ENCODE results near the gene DCHS1. TPM values are rescaled to one million over a fixed set of nuclear protein-coding genes. Genes with fewer than 3 reads are reported as not detected.

Gene DCHS1
- total and polyA plus RNA-seq, 9 of the 15 experiments (the other 6 are each of a cell fraction or from before 2014, with no cell fraction given), result 0.04 to 0.49 (median 0.14) TPM; not detected in 2

DNA sequence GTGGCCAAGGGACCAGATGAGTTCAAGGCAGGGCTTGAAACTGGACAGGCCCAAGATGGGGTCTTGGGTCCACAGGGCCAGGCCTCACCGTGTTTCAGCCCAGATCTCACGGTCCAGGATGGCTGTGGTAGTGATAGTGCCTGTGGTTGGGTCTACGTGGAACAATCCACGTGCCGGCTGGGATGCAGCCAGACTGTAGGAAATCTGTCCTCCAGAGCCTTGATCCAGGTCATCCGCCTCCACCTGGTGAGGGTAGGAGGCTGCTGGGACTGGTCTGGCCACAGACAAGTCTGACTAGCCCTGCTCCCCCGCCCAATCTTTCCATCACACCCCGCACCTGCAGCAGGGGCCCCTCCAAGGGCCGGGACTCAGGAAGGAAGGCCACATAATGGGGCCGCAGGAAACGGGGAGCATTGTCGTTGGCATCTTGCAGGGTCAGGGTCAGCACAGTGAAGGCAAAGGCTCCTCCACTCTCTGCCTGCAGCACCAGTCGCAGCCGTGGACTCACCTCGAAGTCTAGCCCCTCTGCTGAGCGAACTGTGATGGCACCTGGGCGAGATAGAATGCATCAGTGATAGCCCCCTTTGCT is 29.7 kb downstream of the DCHS1 start:
- no TSS peak for BruUV-seq (replicated peaks)

More for the DNA sequence above, 29.7 kb downstream of the DCHS1 start:
- H3K27me3 ChIP-seq (ENCODE audit: control insufficient read depth in 2 of 2, insufficient read depth in 2 of 2, low read length in 2 of 2), result peaks cover 3 to 37% of the 10 kb centered on the region in 2 experiments; a peak in 4 of 5 replicates
- H3K4me2 ChIP-seq (ENCODE audit: insufficient read depth, low read length), result no peak overlapping the region
- no peaks in the 10 kb centered on the region for H3K9me1 ChIP-seq (ENCODE audit: control insufficient read depth, insufficient read depth, low read length)
- in situ Hi-C loops (cut with MboI), result no loop called here
- TF ChIP-seq FOXP4 (CRISPR knock-in tag; IDR thresholded peaks at IDR 0.05; ENCODE audit: borderline replicate concordance) (no peak), ZNF12 (CRISPR knock-in tag; IDR thresholded peaks at IDR 0.05) (no peak), HSF4 (CRISPR knock-in tag; IDR thresholded peaks at IDR 0.05; ENCODE audit: borderline replicate concordance) (no peak), ZNF217 (CRISPR knock-in tag; IDR thresholded peaks at IDR 0.05) (no peak), ZNF778 (CRISPR knock-in tag; IDR thresholded peaks at IDR 0.05) (no peak), ZFPM2 (CRISPR knock-in tag; IDR thresholded peaks at IDR 0.05) (no peak), LARP7 (IDR thresholded peaks at IDR 0.05) (no peak), IRF2 (CRISPR knock-in tag; IDR thresholded peaks at IDR 0.05) (no peak), GABPB1 (CRISPR knock-in tag; IDR thresholded peaks at IDR 0.05) (no peak), CXXC5 (CRISPR knock-in tag; IDR thresholded peaks at IDR 0.05) (no peak), CBFB (CRISPR knock-in tag; IDR thresholded peaks at IDR 0.05) (no peak), KDM2B (CRISPR knock-in tag; IDR thresholded peaks at IDR 0.05) (no peak), MAFK (IDR thresholded peaks at IDR 0.05; ENCODE audit: low read length) (no peak)
- TF ChIP-seq, protein P1, sequence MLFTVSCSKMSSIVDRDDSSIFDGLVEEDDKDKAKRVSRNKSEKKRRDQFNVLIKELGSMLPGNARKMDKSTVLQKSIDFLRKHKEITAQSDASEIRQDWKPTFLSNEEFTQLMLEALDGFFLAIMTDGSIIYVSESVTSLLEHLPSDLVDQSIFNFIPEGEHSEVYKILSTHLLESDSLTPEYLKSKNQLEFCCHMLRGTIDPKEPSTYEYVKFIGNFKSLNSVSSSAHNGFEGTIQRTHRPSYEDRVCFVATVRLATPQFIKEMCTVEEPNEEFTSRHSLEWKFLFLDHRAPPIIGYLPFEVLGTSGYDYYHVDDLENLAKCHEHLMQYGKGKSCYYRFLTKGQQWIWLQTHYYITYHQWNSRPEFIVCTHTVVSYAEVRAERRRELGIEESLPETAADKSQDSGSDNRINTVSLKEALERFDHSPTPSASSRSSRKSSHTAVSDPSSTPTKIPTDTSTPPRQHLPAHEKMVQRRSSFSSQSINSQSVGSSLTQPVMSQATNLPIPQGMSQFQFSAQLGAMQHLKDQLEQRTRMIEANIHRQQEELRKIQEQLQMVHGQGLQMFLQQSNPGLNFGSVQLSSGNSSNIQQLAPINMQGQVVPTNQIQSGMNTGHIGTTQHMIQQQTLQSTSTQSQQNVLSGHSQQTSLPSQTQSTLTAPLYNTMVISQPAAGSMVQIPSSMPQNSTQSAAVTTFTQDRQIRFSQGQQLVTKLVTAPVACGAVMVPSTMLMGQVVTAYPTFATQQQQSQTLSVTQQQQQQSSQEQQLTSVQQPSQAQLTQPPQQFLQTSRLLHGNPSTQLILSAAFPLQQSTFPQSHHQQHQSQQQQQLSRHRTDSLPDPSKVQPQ (CRISPR knock-in tag; IDR thresholded peaks at IDR 0.05; ENCODE audit: borderline replicate concordance), result no peak
- TF ChIP-seq, protein P2, sequence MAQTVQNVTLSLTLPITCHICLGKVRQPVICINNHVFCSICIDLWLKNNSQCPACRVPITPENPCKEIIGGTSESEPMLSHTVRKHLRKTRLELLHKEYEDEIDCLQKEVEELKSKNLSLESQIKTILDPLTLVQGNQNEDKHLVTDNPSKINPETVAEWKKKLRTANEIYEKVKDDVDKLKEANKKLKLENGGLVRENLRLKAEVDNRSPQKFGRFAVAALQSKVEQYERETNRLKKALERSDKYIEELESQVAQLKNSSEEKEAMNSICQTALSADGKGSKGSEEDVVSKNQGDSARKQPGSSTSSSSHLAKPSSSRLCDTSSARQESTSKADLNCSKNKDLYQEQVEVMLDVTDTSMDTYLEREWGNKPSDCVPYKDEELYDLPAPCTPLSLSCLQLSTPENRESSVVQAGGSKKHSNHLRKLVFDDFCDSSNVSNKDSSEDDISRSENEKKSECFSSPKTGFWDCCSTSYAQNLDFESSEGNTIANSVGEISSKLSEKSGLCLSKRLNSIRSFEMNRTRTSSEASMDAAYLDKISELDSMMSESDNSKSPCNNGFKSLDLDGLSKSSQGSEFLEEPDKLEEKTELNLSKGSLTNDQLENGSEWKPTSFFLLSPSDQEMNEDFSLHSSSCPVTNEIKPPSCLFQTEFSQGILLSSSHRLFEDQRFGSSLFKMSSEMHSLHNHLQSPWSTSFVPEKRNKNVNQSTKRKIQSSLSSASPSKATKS (CRISPR knock-in tag; IDR thresholded peaks at IDR 0.05), result no peak
- H4K20me1 ChIP-seq (replicated peaks; ENCODE audit: control insufficient read depth, insufficient read depth, low read length), result no peaks in the 10 kb centered on the region
- H3K79me2 ChIP-seq (ENCODE audit: control insufficient read depth, insufficient read depth, low read length), result no peaks in the 10 kb centered on the region
- peak overlapping the region in 1 of 2 experiments; percentile 37; a peak in 1 of 4 replicates for H3K9ac ChIP-seq (ENCODE audit: insufficient read depth in 1 of 2, low read depth in 2 of 2, low read length in 2 of 2)
- ChIA-PET CTCF (ENCODE audit: low intra/inter-chr PET ratio) (no interaction called here), POLR2A (interaction anchor here (0.5 to 2.0 kb wide), 2 partner anchors 10 to 57 kb away, joined by 3 to 6 read pairs; partner anchors contain the start of gene MRPL17)
- WGBS (ENCODE audit: insufficient coverage, low coverage, missing lambda C conversion rate), result 20% methylated on average over 17 of the region's 17 CpGs
- no peak overlapping the region for H3K27ac ChIP-seq (ENCODE audit: extremely low read depth, low read depth, low read length)
- peaks cover 0 to 38% of the 10 kb centered on the region in 2 experiments; a peak in 2 of 5 replicates for H3K4me1 ChIP-seq (replicated peaks in 1 of 2; ENCODE audit: control insufficient read depth in 2 of 2, insufficient read depth in 2 of 2, low read length in 2 of 2)
- H3K4me3 ChIP-seq, result no peak overlapping the region
- intact Hi-C loops (cut with micrococcal nuclease), result no loop called here
- DNase-seq (ENCODE audit: extremely low read depth in 1 of 4, low spot score in 3 of 4) (no peak), FAIRE-seq (no peak), ATAC-seq (no peak)
- H3K36me3 ChIP-seq (ENCODE audit: control insufficient read depth, insufficient read depth, low read length), result no peaks in the 10 kb centered on the region
- no peak overlapping the region for H2AFZ ChIP-seq (ENCODE audit: low read depth, low read length)
- no peaks in the 10 kb centered on the region for H3K9me3 ChIP-seq (replicated peaks; ENCODE audit: control insufficient read depth, insufficient read depth, low read depth, low read length)

Measured in K562 (cell line).